ENCODE measurements around the gene F2. TPM values are rescaled to one million over a fixed set of nuclear protein-coding genes. Genes with fewer than 3 reads are reported as not detected.

Gene F2
- total and polyA plus RNA-seq, 10 donors, result 0.03 to 0.33 (median 0.23) TPM; not detected in 7

DNA sequence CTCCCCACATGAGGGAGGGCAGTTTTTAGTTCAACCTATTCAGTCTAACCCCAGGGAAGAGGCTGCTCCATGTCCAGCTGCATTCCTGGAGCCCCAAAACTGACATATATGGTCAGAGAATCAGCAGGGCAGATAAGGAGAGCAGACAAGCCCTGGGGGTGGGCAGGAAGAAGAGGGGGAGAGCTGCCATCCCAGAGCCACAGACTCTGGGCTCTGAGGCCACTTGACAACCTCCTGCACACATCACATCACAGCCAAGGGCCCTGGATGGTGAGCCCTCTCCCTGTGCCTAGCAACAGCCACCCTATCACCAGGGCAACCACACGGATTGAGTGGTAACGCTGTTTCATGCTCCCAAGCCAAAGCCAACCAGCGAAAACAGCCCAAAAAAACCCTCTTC, 21.7 kb upstream of the F2 start:
- intact Hi-C loops (cut with DNase I; ENCODE audit: low total_unique reads), result no loop called here
- H3K4me3 ChIP-seq, result no peak overlapping the region
- peaks cover 21 to 84% (median 60%) of the 10 kb centered on the region in 6 donors for H3K4me1 ChIP-seq
- DNase-seq, result no peak
- H3K27ac ChIP-seq, result peak overlapping the region in 7 of 8 donors; percentile 24 to 88 (median 67)
- H3K36me3 ChIP-seq, result peaks cover 12 to 57% (median 47%) of the 10 kb centered on the region in 6 donors
- H3K9me3 ChIP-seq, result no peaks in the 10 kb centered on the region
- H3K27me3 ChIP-seq (replicated peaks in 1 of 7), result no peaks in the 10 kb centered on the region
- TF ChIP-seq POLR2AphosphoS5 (IDR thresholded peaks at IDR 0.05), result peak in 1 of 3 donors; percentile 31
- TF ChIP-seq POLR2A (IDR thresholded peaks at IDR 0.05), result no peak
- 44 to 88% (median 75%) methylated on average over 3 of the region's 3 CpGs for WGBS, 5 donors

DNA sequence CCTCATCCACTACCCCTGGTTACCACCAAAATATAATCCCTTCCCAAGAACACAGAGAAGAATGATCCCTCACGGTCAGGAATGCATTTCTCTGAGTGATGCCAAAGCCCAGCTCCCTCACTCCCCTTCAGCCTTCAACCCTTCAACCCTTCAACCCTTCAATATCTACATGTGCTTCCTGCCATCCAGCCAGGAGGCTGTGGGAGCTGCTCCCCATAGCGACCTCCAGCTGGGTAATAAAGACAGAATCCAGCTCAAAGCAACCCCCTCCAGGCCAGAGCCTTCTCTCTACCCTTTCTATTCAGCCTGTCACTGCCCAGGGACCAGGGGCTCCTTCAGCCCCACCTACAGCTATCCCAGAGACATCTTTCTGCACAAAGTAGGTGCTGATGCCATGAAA, 21.3 kb upstream of the F2 start:
- H3K27ac ChIP-seq, result peak overlapping the region in 7 of 8 donors; percentile 24 to 88 (median 67)
- peaks cover 24 to 89% (median 64%) of the 10 kb centered on the region in 6 donors for H3K4me1 ChIP-seq
- TF ChIP-seq POLR2AphosphoS5 (IDR thresholded peaks at IDR 0.05) (no peak), POLR2A (IDR thresholded peaks at IDR 0.05) (no peak)
- TF ChIP-seq, protein P1, sequence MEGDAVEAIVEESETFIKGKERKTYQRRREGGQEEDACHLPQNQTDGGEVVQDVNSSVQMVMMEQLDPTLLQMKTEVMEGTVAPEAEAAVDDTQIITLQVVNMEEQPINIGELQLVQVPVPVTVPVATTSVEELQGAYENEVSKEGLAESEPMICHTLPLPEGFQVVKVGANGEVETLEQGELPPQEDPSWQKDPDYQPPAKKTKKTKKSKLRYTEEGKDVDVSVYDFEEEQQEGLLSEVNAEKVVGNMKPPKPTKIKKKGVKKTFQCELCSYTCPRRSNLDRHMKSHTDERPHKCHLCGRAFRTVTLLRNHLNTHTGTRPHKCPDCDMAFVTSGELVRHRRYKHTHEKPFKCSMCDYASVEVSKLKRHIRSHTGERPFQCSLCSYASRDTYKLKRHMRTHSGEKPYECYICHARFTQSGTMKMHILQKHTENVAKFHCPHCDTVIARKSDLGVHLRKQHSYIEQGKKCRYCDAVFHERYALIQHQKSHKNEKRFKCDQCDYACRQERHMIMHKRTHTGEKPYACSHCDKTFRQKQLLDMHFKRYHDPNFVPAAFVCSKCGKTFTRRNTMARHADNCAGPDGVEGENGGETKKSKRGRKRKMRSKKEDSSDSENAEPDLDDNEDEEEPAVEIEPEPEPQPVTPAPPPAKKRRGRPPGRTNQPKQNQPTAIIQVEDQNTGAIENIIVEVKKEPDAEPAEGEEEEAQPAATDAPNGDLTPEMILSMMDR (IDR thresholded peaks at IDR 0.05 in 8 of 11, conservative IDR thresholded peaks at IDR 0.05 in 3 of 11), result no peak
- intact Hi-C loops (cut with DNase I; ENCODE audit: low total_unique reads), result no loop called here
- H3K9me3 ChIP-seq, result no peaks in the 10 kb centered on the region
- no peak for DNase-seq
- peak overlapping the region in 1 of 8 donors; percentile 30 for H3K4me3 ChIP-seq
- H3K36me3 ChIP-seq, result peaks cover 12 to 57% (median 47%) of the 10 kb centered on the region in 6 donors
- 50 to 75% (median 61%) methylated on average over 2 of the region's 2 CpGs for WGBS, 5 donors
- no peaks in the 10 kb centered on the region for H3K27me3 ChIP-seq (replicated peaks in 1 of 7)

DNA sequence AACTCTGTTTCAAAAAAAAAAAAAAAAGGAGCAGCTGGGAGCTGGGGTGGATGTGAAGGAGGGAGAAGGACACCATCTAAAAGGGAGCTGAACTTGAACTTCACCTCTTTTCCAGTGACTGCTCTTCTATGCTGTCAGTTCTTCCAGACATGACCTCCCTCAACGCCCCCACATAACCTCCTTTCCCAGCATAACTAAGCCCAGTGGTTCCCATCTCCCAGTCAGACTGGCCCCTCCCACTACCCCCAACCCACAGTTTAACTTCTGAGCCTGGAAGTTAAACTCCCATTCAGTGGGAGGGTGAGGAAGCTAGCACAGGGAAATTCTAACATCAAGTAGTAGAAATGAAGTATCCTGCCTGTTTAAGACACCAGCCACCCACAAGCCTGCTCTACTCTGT, 20.4 kb upstream of the F2 start:
- TF ChIP-seq POLR2AphosphoS5 (IDR thresholded peaks at IDR 0.05) (peak in 1 of 3 donors; percentile 75), POLR2A (IDR thresholded peaks at IDR 0.05) (peak in 1 of 3 donors; percentile 48)
- TF ChIP-seq, protein P1 (IDR thresholded peaks at IDR 0.05 in 8 of 11, conservative IDR thresholded peaks at IDR 0.05 in 3 of 11), result no peak
- Histone ChIP-seq H3K36me3 (peaks cover 10 to 57% (median 49%) of the 10 kb centered on the region in 6 donors), H3K27me3 (replicated peaks in 1 of 7) (no peaks in the 10 kb centered on the region), H3K27ac (peak overlapping the region in 7 of 8 donors; percentile 47 to 94 (median 90)), H3K4me1 (peaks cover 24 to 91% (median 70%) of the 10 kb centered on the region in 6 donors), H3K4me3 (peak overlapping the region in 3 of 8 donors; percentile 99 to 100 (median 99)), H3K9me3 (no peaks in the 10 kb centered on the region)
- DNase-seq, result no peak
- 75 to 89% (median 79%) methylated on average over 1 of the region's 1 CpG for WGBS, 5 donors
- intact Hi-C loops (cut with DNase I; ENCODE audit: low total_unique reads), result no loop called here

DNA sequence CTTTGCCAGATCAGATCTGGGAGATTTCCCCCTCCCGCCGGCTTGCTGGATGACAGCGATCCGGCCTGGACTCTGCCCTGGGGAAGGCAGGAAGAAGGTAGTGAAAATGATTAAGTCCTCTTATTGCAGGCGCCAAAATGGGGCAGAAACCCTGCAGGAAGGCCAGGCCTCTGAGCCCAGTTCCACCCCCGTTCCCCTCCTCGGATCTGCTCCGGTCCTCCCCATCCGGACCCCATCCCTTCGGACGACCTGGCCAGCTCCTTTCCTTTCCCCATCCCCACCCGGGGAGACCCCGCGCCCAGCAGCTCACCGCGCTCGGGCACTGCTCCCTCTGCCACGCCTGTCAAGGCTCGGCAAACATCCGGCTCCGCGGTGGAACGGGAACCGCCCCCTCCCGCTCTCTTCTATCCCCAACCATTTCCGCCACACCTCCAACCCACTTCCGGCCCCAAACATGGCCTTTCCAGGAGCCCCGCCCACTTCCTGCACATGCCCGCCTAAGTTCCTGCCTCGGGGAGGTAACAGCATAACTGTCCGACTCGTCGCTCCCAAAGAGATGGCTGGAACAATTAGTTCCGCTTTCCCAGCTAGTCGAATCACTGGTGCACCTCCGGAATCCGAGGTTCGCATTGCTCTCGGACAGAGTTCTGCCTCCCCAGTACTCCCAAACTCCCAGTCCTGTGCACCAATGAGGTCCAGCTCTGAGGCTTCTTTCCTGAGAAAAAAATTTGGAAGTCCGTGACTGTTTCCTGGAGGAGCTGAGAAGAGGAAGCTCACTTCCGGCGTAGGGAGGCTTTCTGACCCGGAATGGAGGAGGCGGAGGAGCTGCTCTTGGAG, 18.6 kb upstream of the F2 start, which contains the start of the genes ARHGAP1 and ZNF408:
Gene ARHGAP1 (minus strand): TSS at position 379 of the 837 bp plus-strand sequence. CDS start 4,512 bp downstream, outside the sequence.
Gene ZNF408 (plus strand): TSS at position 791 of the 837 bp plus-strand sequence. CDS start 17 bp downstream, at position 808.
- DNase-seq, result peak; percentile 100
- Histone ChIP-seq H3K36me3 (peaks cover 10 to 57% (median 49%) of the 10 kb centered on the region in 6 donors), H3K4me3 (peak within 1 kb of the TSS; percentile 81 to 100 (median 98)), H3K27ac (peak within 1 kb of the TSS; percentile 70 to 94 (median 89)), H3K27me3 (replicated peaks in 1 of 7) (no peaks in the 10 kb centered on the region), H3K4me1 (peaks cover 24 to 74% (median 65%) of the 10 kb centered on the region in 6 donors), H3K9me3 (no peaks in the 10 kb centered on the region)
- TF ChIP-seq POLR2A (IDR thresholded peaks at IDR 0.05) (peak in 2 of 3 donors; percentile 15 to 85), POLR2AphosphoS5 (IDR thresholded peaks at IDR 0.05) (peak; percentile 95 to 98 (median 98))
- TF ChIP-seq, protein P1 (IDR thresholded peaks at IDR 0.05 in 8 of 11, conservative IDR thresholded peaks at IDR 0.05 in 3 of 11), result peak in 2 of 11 experiments; percentile 8 to 22
- 0 to 1% (median 0%) methylated on average over 40 to 44 of the region's 44 CpGs for WGBS, 5 donors
- intact Hi-C loops (cut with DNase I; ENCODE audit: low total_unique reads), result no loop called here
